ENCODE results near the gene PIM2. TPM values are rescaled to one million over a fixed set of nuclear protein-coding genes. Genes with fewer than 3 reads are reported as not detected.

PIM2 gene
- polyA plus RNA-seq, 3 donors = 5.4 to 8.6 (median 7.5) TPM

GRCh38 chrX:48914593-48915493 lies 4.0 kb downstream of the PIM2 start:
- DNase-seq (ENCODE audit: extremely low read depth in 1 of 11, low read depth in 9 of 11, low spot score in 4 of 11) = no peak

- no peak for DNase-seq (ENCODE audit: extremely low read depth in 1 of 11, low read depth in 9 of 11, low spot score in 4 of 11)
These were observed 5.0 kb downstream of the PIM2 start for GRCh38 chrX:48913605-48914366.

GRCh38 chrX:48911412-48912182 lies 7.2 kb downstream of the PIM2 start, which contains the start of gene SLC35A2:
Gene SLC35A2 (minus strand): TSS chrX:48911646. CDS start chrX:48911636, 10 bp downstream.
- peak in 5 of 11 donors; percentile 53 to 73 (median 63) for DNase-seq (ENCODE audit: extremely low read depth in 1 of 11, low read depth in 9 of 11, low spot score in 4 of 11)

GRCh38 chrX:48910926-48911411 lies 7.9 kb downstream of the PIM2 start:
- DNase-seq (ENCODE audit: extremely low read depth in 1 of 11, low read depth in 9 of 11, low spot score in 4 of 11) = peak in 1 of 11 donors; percentile 8

- DNase-seq (ENCODE audit: extremely low read depth in 1 of 11, low read depth in 9 of 11, low spot score in 4 of 11) = no peak
These were observed 9.0 kb downstream of the PIM2 start for GRCh38 chrX:48909703-48910294.

GRCh38 chrX:48908600-48908999 lies 10.2 kb downstream of the PIM2 start:
- no peak for DNase-seq (ENCODE audit: extremely low read depth in 1 of 11, low read depth in 9 of 11, low spot score in 4 of 11)

GRCh38 chrX:48905090-48905790 lies 13.6 kb downstream of the PIM2 start:
- DNase-seq (ENCODE audit: extremely low read depth in 1 of 11, low read depth in 9 of 11, low spot score in 4 of 11) = no peak

- no peak for DNase-seq (ENCODE audit: extremely low read depth in 1 of 11, low read depth in 9 of 11, low spot score in 4 of 11)
These were observed 14.2 kb downstream of the PIM2 start for GRCh38 chrX:48904626-48905025.

GRCh38 chrX:48904180-48904579 lies 14.6 kb downstream of the PIM2 start:
- DNase-seq (ENCODE audit: extremely low read depth in 1 of 11, low read depth in 9 of 11, low spot score in 4 of 11) = no peak

GRCh38 chrX:48903290-48903689 lies 15.5 kb downstream of the PIM2 start:
- no peak for DNase-seq (ENCODE audit: extremely low read depth in 1 of 11, low read depth in 9 of 11, low spot score in 4 of 11)

- no peak for DNase-seq (ENCODE audit: extremely low read depth in 1 of 11, low read depth in 9 of 11, low spot score in 4 of 11)
These were observed 16.0 kb downstream of the PIM2 start for GRCh38 chrX:48902776-48903175.

- no peak for DNase-seq (ENCODE audit: extremely low read depth in 1 of 11, low read depth in 9 of 11, low spot score in 4 of 11)
These were observed 16.7 kb downstream of the PIM2 start for GRCh38 chrX:48902135-48902534.

- no peak for DNase-seq (ENCODE audit: extremely low read depth in 1 of 11, low read depth in 9 of 11, low spot score in 4 of 11)
These were observed 17.8 kb downstream of the PIM2 start for GRCh38 chrX:48901069-48901468.

GRCh38 chrX:48899078-48899410 lies 19.8 kb downstream of the PIM2 start:
- no peak for DNase-seq (ENCODE audit: extremely low read depth in 1 of 11, low read depth in 9 of 11, low spot score in 4 of 11)

- peak in 10 of 11 donors; percentile 78 to 93 (median 84) for DNase-seq (ENCODE audit: extremely low read depth in 1 of 11, low read depth in 9 of 11, low spot score in 4 of 11)
These were observed 21.1 kb downstream of the PIM2 start, which contains the start of the genes PQBP1 and TIMM17B for GRCh38 chrX:48897625-48898306. Gene PQBP1 (plus strand): TSS chrX:48897930. CDS start chrX:48898510, 580 bp downstream. Gene TIMM17B (minus strand): TSS chrX:48897768. CDS start chrX:48897749, 19 bp downstream.

GRCh38 chrX:48897157-48897624 lies 21.6 kb downstream of the PIM2 start:
- DNase-seq (ENCODE audit: extremely low read depth in 1 of 11, low read depth in 9 of 11, low spot score in 4 of 11) = peak in 4 of 11 donors; percentile 47 to 67 (median 62)

- peak in 1 of 11 donors; percentile 9 for DNase-seq (ENCODE audit: extremely low read depth in 1 of 11, low read depth in 9 of 11, low spot score in 4 of 11)
These were observed 22.2 kb downstream of the PIM2 start for GRCh38 chrX:48896611-48897011.
